NCI-H526 (cell line): ENCODE data around the gene ELP5.

Experiments
- DNase-seq, 2 experiments: peaks; one replicate each; lab custom pipeline; 2025; lab: John Stamatoyannopoulos, UW

The ELP5 gene

DNA sequence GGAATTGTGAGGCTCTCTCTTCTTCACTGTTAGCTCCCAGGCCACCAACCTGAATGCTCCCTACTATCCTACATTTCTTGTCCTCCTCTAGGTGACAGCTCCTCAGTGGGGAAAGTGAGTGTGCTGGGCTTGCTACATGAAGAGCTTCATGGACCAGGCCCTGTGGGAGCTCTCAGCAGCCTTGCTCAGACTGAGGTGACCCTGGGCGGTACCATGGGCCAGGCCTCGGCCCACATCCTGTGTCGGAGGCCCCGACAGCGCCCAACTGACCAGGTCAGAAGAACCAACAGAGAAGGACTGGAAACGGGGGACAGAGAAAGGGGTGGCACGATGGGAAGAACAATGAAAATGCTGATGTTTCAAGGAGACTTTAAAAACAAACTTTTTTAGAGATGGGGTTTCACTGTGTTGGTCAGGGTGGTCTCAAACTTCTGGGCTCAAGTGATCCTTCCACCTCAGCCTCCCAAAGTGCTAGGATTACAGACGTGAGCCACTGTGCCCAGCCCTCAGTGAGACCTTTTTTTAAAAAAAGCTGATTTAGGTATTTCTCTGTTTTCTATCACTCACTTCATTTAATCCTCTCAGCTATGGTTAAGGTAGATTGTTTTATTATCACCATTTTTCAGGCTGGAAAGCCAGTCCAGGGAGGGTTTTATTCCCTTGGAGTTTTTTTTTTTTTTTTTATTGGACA is 4.9 kb downstream of the ELP5 start:
- DNase-seq: no peak

GRCh38 chr17:7258731-7259554 is 6.9 kb downstream of the ELP5 start:
- no peak for DNase-seq

DNA sequence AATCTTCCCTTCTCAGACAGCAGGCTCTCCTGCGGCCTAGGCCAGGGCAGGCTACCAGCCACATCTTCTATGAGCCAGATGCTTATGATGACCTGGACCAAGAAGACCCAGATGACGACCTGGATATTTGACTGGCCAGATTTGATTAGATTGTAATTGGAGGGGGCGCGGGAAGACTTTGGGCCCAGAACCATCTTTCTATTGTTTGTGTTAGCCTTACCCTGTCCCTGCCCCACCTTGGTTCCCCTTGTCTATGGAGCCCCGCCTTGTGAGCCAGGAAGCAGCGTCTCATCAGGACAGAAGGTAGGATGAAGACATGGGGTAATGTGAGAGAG is 7.5 kb downstream of the ELP5 start:
- DNase-seq: no peak

DNA sequence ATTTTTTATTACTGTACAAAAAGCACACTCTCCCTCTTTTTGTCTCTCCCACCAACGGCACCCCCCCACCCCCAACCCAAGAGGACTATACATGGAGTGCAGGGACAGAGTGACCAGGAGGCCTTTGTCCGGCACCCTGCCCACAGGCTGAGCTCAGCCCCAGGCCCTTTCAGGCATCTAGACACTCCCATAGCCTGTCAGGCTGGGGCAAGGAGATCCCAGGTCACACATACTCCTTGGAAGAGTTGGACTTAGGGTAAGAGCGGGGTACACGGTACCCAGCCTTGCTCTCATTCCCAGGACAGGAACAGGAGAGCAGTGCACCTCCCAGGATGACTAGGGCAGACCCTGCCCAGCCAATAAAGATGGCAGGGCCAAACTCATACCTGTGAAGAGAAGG is 8.1 kb downstream of the ELP5 start:
- no peak for DNase-seq

DNA sequence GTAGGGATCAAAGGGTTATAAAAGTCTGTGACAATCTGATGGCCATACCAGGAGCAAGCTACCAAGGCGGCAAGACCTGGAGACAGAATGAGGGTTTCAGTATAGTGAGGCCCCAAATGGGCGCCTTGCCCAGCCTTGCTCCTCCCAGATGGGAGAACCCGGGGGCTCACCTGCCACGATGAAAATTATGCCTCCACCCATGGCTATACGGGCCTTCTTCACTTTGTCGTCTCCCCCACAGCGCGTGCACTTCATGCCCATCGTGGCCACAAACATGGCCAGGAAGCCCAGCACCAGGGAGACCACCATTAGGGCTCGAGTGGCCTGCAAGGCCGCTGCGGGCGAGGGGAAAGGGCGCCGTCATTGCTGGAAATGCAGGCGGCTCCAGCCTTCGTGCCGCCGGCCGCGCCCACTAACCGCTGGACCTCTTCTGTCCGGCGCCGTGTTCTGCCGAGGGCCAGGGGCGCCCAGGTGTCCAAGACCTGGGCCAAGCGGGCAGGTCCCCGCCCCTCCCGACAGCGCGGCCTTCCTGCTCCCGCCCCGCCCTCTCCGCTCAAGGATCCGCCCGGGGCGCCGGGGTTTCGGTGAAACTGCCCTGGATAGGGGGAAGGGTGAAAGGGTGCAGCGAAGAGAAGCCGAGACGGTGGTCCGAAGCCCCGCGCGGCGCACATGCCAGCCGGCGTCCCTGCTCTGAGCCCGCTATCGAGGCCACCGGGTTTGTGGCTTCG is 8.8 kb downstream of the ELP5 start:
- peak in 1 of 2 experiments; percentile 61 for DNase-seq

DNA sequence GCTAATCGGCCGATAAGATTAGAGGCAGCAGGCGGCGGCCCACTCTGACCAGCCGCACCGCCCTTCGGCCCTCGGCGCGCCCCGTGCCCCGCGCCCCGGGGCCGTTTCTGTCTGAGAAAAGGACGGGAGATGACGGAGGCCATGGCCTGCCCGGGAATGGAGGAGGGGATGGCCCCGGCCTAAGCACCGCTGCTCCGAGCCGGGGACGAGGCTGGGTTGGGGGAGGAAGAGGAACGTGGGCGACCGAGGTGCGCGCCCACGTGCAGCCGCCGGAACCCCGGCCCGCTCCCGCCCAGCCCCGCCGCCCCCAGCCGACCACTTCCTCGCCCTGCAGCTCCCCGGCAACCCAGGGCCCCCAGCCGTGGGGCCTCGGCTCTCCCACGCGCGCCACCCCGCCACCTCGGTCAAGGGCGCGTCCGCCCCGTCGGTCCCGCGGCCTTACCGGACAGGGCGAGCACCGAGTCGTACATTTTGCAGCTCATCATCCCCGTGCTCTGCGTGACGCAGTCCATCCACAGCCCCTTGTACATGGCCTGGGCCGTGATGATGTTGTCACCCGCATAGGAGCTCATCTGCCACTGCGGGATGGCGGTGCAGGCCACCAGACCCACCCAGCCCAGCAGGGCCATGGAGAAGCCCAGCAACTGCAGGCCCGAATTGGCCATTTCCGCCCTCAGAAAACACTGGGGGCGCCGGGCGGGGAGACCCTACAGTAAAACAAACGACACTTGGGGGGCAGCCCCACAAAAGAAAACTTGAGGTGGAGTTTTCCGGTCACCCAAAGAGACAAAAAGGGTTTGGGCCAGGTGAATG is 9.6 kb downstream of the ELP5 start:
- peak in 1 of 2 experiments; percentile 38 for DNase-seq

GRCh38 chr17:7262192-7262934 is 10.3 kb downstream of the ELP5 start, which contains the start of gene CLDN7:
CLDN7 (minus strand) TSS chr17:7262478; CDS start chr17:7262043, 435 bp downstream.
- peak; percentile 65 to 91 for DNase-seq

GRCh38 chr17:7262935-7263800 is 11.2 kb downstream of the ELP5 start:
- peak; percentile 34 to 70 for DNase-seq

DNA sequence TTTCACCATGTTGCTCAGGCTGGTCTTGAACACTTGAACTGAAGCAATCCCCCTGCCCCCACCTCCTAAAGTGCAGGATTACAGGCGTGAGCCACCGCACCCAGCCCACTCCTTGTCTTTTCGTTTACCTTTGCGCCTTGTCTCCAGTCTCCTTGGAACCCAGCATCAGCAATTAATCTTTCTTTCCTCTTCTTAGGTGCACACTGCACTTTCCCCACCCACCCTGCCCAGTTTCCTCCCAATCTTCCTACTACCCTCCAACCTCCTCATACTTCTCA is 11.7 kb downstream of the ELP5 start:
- DNase-seq: no peak

DNA sequence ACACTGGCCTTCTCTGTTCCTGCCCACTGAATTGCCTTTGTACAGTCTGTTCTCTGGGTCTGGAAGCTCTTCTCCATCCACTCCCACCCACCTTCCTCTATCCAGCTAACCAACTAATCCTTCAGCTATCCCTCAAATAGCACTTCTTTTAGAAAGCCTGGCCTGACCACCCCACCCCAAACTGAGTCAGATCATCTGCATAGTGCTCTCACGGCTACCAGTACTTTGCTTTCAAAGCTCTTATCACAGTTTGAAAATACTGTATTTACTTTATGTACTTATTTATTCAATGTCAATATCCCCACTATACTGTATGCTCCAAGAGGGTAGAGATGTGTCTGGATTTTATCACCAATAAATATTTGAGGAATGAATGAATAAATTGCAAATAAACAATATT is 14.8 kb downstream of the ELP5 start:
- no peak for DNase-seq

GRCh38 chr17:7279448-7279847 is 27.4 kb downstream of the ELP5 start:
- no peak for DNase-seq

DNA sequence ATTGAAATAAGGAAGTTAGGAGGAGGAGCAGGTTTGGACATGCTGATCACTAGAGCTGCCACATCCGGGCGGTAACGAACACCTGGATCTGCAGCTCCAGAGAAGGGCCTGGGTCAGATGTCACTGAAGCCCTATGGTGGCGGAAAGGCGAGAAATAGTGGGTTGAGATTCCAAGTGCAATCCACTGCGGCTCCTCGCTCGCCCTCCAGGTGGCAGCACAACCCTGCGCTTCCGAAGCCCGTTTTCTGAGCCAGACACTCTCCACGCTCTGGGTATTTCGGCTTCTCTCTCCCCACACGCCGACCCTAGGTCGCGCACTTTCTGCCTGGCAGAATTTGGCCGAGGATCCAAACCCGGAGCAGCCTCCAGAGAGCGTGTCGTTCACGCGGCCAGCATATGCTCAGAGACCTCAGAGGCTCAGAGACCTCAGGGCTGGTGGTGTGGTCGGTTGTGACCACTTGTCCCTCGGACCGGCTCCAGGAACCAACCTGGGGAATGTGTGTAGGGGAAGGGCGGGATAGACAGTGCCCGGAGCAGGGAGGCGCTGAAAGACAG is 28.6 kb downstream of the ELP5 start:
- peak; percentile 70 to 86 for DNase-seq

- peak; percentile 87 to 96 for DNase-seq
Observed at GRCh38 chr17:7281074-7281952, 29.3 kb downstream of the ELP5 start, which contains the start of gene SLC2A4. SLC2A4 (plus strand) TSS chr17:7281718; CDS start chr17:7281935, 217 bp downstream.

DNA sequence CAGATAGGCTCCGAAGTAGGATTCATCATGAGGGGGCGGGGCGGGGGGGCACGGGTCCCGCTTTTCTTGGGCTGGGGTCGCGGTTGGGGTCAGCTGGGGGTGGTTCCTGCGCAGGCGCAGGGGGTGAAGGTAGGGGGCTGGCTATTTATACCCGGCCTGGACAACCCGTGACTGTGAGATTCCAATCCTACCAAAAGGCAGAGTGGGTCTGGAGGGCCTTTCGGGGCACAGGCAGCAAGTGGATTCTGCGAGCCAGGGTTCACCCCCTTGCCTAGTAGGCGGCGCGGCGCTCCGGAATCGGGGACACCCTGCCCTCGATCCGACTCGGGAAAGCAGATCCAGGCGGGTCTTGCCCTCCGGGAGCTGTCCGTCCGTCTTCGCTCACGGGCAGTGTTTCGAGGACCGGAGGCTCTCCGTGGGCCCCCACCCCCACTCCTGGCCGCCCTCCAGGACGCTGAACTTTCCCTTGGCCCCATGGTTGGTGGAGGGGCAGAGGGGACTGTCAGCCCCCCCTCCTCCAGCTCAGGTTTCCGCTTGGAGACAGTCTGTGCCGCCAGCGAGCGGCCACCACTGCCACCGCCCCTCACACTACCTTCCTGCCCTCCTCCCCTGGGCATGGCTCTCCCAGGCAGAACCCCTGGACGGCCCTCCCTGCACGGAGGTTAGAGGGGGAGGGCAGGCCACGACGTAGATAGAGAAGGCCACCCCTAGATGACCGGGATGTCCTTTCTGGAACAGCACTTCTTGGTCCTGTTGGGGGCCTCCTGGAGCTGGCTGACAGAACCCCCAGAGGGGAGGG is 30.1 kb downstream of the ELP5 start:
- DNase-seq: peak in 1 of 2 experiments; percentile 39

DNA sequence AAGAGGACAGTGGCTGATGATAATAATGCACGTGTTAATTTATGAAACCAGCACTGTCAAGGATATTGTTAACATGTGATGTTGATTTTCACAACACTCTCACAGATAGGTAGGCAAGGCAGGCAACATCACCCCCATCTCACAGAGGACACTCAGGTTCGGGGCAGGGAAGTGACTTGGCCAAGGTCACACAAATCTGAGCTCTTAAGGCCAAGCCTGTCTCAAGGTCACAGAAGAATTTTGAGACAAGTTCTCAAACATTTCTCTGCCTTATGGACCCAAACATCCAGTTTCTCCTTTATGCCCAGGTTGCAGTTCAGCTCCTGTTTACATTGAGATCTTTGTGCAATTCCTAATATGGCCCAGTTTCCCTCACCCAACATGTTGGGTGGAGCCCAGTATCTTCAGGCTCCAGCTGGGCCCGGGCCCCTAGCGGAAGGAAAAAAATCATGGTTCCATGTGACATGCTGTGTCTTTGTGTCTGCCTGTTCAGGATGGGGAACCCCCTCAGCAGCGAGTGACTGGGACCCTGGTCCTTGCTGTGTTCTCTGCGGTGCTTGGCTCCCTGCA is 30.8 kb downstream of the ELP5 start:
- DNase-seq: peak in 1 of 2 experiments; percentile 19

DNA sequence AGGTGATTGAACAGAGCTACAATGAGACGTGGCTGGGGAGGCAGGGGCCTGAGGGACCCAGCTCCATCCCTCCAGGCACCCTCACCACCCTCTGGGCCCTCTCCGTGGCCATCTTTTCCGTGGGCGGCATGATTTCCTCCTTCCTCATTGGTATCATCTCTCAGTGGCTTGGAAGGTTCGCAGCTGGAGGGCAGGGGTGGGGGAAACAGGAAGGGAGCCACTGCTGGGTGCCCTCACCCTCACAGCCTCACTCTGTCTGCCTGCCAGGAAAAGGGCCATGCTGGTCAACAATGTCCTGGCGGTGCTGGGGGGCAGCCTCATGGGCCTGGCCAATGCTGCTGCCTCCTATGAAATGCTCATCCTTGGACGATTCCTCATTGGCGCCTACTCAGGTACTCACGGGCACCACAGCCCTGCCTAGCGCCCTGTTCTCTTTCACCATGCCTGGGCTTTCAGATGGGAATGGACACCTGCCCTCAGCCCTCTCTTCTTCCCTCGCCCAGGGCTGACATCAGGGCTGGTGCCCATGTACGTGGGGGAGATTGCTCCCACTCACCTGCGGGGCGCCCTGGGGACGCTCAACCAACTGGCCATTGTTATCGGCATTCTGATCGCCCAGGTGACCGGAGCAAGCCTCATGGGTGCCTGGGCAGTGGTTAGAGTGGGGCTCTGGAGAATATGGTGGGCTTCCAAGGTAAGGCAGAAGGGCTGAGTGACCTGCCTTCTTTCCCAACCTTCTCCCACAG is 31.6 kb downstream of the ELP5 start:
- DNase-seq: no peak

- no peak for DNase-seq
Observed at GRCh38 chr17:7284911-7285310, 32.9 kb downstream of the ELP5 start.
